ENCODE data around the gene CELSR1.

DNA sequence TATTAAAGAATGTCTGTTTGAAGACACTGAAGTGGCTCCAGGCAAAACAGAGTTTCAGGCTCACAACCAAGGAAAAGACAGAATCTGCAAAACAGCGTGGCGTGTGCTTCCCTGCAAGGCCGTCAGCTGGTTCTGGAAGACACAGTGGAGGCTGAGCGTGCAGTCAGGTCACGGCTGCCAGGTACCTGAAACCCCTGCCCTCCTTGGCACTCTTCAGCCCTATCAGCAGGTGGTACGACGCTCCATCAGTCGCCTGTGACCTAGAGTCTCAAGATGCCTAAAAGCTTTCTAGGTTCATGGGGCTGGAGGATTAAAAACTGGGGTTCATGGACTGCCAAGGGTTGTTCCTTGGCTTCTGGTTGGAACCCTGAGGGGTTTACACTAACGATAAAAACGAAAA, 136.1 kb downstream of the CELSR1 start:
- TF ChIP-seq, protein P1, sequence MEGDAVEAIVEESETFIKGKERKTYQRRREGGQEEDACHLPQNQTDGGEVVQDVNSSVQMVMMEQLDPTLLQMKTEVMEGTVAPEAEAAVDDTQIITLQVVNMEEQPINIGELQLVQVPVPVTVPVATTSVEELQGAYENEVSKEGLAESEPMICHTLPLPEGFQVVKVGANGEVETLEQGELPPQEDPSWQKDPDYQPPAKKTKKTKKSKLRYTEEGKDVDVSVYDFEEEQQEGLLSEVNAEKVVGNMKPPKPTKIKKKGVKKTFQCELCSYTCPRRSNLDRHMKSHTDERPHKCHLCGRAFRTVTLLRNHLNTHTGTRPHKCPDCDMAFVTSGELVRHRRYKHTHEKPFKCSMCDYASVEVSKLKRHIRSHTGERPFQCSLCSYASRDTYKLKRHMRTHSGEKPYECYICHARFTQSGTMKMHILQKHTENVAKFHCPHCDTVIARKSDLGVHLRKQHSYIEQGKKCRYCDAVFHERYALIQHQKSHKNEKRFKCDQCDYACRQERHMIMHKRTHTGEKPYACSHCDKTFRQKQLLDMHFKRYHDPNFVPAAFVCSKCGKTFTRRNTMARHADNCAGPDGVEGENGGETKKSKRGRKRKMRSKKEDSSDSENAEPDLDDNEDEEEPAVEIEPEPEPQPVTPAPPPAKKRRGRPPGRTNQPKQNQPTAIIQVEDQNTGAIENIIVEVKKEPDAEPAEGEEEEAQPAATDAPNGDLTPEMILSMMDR (IDR thresholded peaks at IDR 0.05): no peak
- TF ChIP-seq ZFX (IDR thresholded peaks at IDR 0.05; ENCODE audit: borderline replicate concordance): no peak

Measured in 22Rv1 (cell line).